Measurements from ENCODE around the gene SLC2A11.
"Not testable (repeated sequence)": the region's sequence is repeated elsewhere in the genome, so short reads cannot be mapped to it uniquely, and the experiment has no call there.

DNA sequence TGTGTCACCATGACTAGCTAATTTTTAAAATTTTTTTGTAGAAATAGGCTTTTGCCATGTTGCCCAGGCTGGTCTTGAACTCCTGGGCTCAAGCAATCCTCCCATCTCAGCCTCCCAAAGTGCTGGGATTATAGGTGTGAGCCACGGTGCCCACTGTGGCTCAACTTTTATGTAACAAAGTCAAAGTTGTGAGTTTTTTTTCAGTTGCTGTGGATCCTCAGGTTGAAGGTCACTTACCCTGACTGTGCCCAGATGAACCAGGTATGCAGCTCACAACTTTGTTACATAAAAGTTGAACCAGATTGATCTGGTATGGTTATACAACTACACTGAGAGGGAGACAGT, 62.6 kb downstream of the SLC2A11 start:
- TF ChIP-seq, protein P1, sequence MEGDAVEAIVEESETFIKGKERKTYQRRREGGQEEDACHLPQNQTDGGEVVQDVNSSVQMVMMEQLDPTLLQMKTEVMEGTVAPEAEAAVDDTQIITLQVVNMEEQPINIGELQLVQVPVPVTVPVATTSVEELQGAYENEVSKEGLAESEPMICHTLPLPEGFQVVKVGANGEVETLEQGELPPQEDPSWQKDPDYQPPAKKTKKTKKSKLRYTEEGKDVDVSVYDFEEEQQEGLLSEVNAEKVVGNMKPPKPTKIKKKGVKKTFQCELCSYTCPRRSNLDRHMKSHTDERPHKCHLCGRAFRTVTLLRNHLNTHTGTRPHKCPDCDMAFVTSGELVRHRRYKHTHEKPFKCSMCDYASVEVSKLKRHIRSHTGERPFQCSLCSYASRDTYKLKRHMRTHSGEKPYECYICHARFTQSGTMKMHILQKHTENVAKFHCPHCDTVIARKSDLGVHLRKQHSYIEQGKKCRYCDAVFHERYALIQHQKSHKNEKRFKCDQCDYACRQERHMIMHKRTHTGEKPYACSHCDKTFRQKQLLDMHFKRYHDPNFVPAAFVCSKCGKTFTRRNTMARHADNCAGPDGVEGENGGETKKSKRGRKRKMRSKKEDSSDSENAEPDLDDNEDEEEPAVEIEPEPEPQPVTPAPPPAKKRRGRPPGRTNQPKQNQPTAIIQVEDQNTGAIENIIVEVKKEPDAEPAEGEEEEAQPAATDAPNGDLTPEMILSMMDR (IDR thresholded peaks at IDR 0.05), result not testable (repeated sequence)
- not testable (repeated sequence) for TF ChIP-seq POLR2A (IDR thresholded peaks at IDR 0.05)
